Heart left ventricle (tissue), 16 donors: ENCODE data around the gene PAK4. TPM values are rescaled to one million over a fixed set of nuclear protein-coding genes. Genes with fewer than 3 reads are reported as not detected.

Experiments
- ATAC-seq, 4 donors: fragments of 200-7000 bp; cut with Tn5 transposase; one replicate each; pipeline ENCODE4 v1.9.1; 2020 to 2022; ENCODE audit warnings: moderate library complexity in 4 of 4, mild to moderate bottlenecking in 3 of 4, moderate number of reproducible peaks in 1 of 4
- DNase-seq, 5 donors: peaks; one replicate each; pipeline ENCODE4 v3.0.0-alpha.2; 2020
- H3K27ac ChIP-seq, 12 donors: fragments of 200-600 bp; sonication (generic) in 4 of 12; one replicate each; pipeline versions ENCODE4 v1.5.0 to v1.8.0; 2016 to 2022; ENCODE audit warnings: mild to moderate bottlenecking in 2 of 12
- H3K27me3 ChIP-seq, 9 donors: fragments of 200-600 bp; sonication (generic) in 2 of 9; one replicate each; pipeline versions ENCODE4 v1.5.1 to v1.8.0; 2016 to 2022; ENCODE audit warnings: mild to moderate bottlenecking in 3 of 9
- H3K36me3 ChIP-seq, 9 donors: fragments of 200-600 bp; sonication (generic) in 2 of 9; one replicate each; pipeline versions ENCODE4 v1.5.0 to v1.8.0; 2018 to 2022; ENCODE audit warnings: mild to moderate bottlenecking in 2 of 9
- H3K4me1 ChIP-seq, 12 donors: fragments of 200-600 bp; sonication (generic) in 4 of 12; one replicate each; pipeline versions ENCODE4 v1.5.0 to v1.8.0; 2016 to 2022; ENCODE audit warnings: mild to moderate bottlenecking in 3 of 12
- H3K4me3 ChIP-seq, 12 donors: fragments of 200-600 bp; sonication (generic) in 4 of 12; one replicate each; pipeline versions ENCODE4 v1.5.0 to v1.8.0; 2017 to 2022; ENCODE audit warnings: mild to moderate bottlenecking in 9 of 12, moderate library complexity in 4 of 12
- H3K9me3 ChIP-seq, 12 donors: fragments of 200-600 bp; sonication (generic) in 4 of 12; one replicate each; pipeline versions ENCODE4 v1.5.0 to v1.8.0; 2016 to 2022; ENCODE audit warnings: mild to moderate bottlenecking in 1 of 12
- POLR2A ChIP-seq, 2 donors: fragments of 450-650 bp; IDR thresholded peaks; one replicate each; pipeline ENCODE4 v1.6.1; 2017; ENCODE audit warnings: antibody characterized with exemption in 2 of 2, mild to moderate bottlenecking in 2 of 2, moderate library complexity in 2 of 2
- WGBS, 4 donors: extraction: QIAGEN DNeasy Blood & Tissue Kit in 2 of 4; methylation state at CpG; one replicate each; pipeline versions ENCODE4 v1.1.5 to v1.1.7; 2013 to 2018; 5-methylcytosine and 5-hydroxymethylcytosine counted together
- intact Hi-C, 10 donors: fragments of 100-400 bp; cut with DNase I; formaldehyde crosslinking; loops; one replicate each; pipeline versions ENCODE4 v1.11.1 to v1.14.2; 2022
- polyA plus RNA-seq, 2 donors: library from polyadenylated mRNA; stranded (reverse); fragments of 200-250 nt; gene quantifications; one replicate each; pipeline ENCODE4 v1.2.3, GENCODE V29; 2013
- total RNA-seq, 9 donors: library from RNA; depleted of rRNA in 2 of 9; stranded (reverse); fragments of >200 nt in 2 of 9; fragmentation: NEBNext Ultra II Directional in 3 of 9; extraction: Animal tissue kit (Norgen Biotek cat#: 25700) in 3 of 9; gene quantifications; one replicate each; pipeline versions ENCODE4 v1.1.0 to v1.2.4, GENCODE V29; 2016 to 2023
- TF ChIP-seq, protein P1 (sequence below), 12 donors: fragments of 200-600 bp; sonication (generic) in 4 of 12; IDR thresholded peaks; one replicate each; pipeline versions ENCODE4 v1.5.0 to v1.8.0; 2018 to 2022; ENCODE audit warnings: antibody characterized with exemption in 12 of 12, mild to moderate bottlenecking in 5 of 12
- donor health status: ischemic (EF 13 %, LVEDD 7.1; RV severe dilation, severe dysfunction).
- donor health status: healthy with polysubstance abuse.
- donor health status: DM: no; HTN: yes; CAD: no.
- donor health status: DM: no; HTN: no; CAD: no.
- donor health status: ischemic (EF 25% LVEDD 6.9; RV normal size, moderate dysfunction).
- donor health status: ischemic (EF 25% LVEDD 5.7; RV mildly dilated, moderate dysfunction).
- donor health status: healthy.
- donor health status: DM: yes; HTN: yes; CAD: no.
- donor health status: ischemic (EF 35%, LVEDD 5.7; RV mildly dilated, moderate dysfunction).
- donor health status: nonischemic (EF 11% LVEDD 7.7; RV severe dilation, severe dysfunction).
- donor health status: DM: yes; HTN: yes; CAD: no.
- donor health status: PGD.
- donor health status: ischemic (EF 29% LVEDD 5.4; RV normal size, mild dysfunction).
- donor health status: nonischemic (EF 23%, LVEDD 6.1; RV moderate dilation, normal function).

Gene PAK4
- total and polyA plus RNA-seq, 11 donors = 9.5 to 25.8 (median 16.2) TPM

DNA sequence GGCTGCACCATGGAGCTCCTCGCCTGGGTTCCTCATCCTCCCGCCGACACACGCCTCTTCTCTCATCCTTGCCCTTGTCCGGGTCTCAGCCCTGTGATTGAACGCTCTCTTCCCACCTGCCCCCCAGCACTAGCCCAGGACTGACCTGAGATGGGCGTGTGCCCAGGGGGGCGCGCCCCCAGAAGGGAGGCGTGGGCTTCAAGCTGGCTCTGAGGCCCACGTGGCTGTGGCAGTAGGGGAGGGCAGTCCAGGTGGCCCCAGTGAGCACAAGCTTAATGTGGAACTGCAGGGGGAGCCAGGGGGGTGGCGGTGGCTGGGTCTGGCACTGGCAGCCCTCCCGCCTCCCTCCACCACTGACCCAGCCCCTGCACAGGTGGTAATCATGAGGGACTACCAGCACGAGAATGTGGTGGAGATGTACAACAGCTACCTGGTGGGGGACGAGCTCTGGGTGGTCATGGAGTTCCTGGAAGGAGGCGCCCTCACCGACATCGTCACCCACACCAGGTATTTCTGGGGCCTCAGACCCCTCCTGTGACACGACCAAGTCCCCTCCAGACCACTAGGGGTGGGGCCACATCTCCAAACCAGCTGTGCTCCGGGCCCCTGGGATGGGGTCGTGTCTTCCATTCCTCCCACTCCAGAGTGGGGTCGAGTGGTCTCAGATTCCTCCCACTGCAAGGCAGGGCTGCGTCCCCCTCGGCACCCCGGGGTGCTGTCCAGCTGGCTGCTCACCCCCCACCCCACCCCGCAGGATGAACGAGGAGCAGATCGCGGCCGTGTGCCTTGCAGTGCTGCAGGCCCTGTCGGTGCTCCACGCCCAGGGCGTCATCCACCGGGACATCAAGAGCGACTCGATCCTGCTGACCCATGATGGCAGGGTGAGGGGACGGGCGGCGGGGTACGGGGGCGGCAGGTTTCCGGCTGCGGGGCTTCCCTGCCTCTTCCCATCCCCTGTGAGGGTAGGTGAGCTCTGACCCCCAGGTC is 49.3 kb downstream of the PAK4 start:
- WGBS, 4 donors = 89 to 93% (median 92%) methylated on average over 23 to 43 of the region's 43 CpGs
- H3K36me3 ChIP-seq = peaks cover 0 to 84% (median 14%) of the 10 kb centered on the region in 9 donors

DNA sequence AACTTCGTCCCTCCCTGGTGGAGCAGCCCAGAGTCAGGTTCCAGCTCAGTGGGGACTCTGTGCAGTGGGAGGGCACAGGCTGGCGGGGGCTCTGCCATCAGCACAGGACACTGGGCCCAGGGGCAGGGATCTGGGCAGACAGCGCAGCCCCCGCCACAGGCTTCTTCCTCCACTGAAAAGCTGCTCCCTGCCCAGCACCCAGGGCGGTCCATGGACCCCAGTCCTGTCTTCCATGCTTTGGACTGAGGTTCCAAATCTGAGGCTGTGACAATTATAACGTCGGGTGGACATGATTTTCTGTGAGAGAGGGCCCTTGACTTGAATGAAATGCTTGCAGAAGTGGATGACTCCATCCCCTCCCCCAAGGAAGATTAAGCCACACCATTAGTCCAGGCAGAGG is 50.0 kb downstream of the PAK4 start:
- no peak for TF ChIP-seq POLR2A (IDR thresholded peaks at IDR 0.05)
- TF ChIP-seq, protein P1, sequence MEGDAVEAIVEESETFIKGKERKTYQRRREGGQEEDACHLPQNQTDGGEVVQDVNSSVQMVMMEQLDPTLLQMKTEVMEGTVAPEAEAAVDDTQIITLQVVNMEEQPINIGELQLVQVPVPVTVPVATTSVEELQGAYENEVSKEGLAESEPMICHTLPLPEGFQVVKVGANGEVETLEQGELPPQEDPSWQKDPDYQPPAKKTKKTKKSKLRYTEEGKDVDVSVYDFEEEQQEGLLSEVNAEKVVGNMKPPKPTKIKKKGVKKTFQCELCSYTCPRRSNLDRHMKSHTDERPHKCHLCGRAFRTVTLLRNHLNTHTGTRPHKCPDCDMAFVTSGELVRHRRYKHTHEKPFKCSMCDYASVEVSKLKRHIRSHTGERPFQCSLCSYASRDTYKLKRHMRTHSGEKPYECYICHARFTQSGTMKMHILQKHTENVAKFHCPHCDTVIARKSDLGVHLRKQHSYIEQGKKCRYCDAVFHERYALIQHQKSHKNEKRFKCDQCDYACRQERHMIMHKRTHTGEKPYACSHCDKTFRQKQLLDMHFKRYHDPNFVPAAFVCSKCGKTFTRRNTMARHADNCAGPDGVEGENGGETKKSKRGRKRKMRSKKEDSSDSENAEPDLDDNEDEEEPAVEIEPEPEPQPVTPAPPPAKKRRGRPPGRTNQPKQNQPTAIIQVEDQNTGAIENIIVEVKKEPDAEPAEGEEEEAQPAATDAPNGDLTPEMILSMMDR (IDR thresholded peaks at IDR 0.05) = no peak
- Histone ChIP-seq H3K36me3 (peaks cover 0 to 82% (median 14%) of the 10 kb centered on the region in 9 donors), H3K27me3 (no peaks in the 10 kb centered on the region), H3K4me3 (no peak overlapping the region), H3K4me1 (no peaks in the 10 kb centered on the region), H3K9me3 (no peaks in the 10 kb centered on the region), H3K27ac (no peak overlapping the region)
- ATAC-seq (no peak), DNase-seq (no peak)
- 78 to 89% (median 84%) methylated on average over 4 to 7 of the region's 7 CpGs for WGBS, 4 donors
- intact Hi-C loops = no loop called here

More for the DNA sequence above, 49.3 kb downstream of the PAK4 start:
- H3K27me3 ChIP-seq = no peaks in the 10 kb centered on the region
- H3K27ac ChIP-seq = no peak overlapping the region
- no peaks in the 10 kb centered on the region for H3K9me3 ChIP-seq
- TF ChIP-seq POLR2A (IDR thresholded peaks at IDR 0.05) = no peak
- TF ChIP-seq, protein P1 (IDR thresholded peaks at IDR 0.05) = no peak
- peaks cover 0 to 5% (median 0%) of the 10 kb centered on the region in 12 donors for H3K4me1 ChIP-seq
- DNase-seq = no peak
- no peak for ATAC-seq
- intact Hi-C loops = no loop called here
- no peak overlapping the region for H3K4me3 ChIP-seq

DNA sequence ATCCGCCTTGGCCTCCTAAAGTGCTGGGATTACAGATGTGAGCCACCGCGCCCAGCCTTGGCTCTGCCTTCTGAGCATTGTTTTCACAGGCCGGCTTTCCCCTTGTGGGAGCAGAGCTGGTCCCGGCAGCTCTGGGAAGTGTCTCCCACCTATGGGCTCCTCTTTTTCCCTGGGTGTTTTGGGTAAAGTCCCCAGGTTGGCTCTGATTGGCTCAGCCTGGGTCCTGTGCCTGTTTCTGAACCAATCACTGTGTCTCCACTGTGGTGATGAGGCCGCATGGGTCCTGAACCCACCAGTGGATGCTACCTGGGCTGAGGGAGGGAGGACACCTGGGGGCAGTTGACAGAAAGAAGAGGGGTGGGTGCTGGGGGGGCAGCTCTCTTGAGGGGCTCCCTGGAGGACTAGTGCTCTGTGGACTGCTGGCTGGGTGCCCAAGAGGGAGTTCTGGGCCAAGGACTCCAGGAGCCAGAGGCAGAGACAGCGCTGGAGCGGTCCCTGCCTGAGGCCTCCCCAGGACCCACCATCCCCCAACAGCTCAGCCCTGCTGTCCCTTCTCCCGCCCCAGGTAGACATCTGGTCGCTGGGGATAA is 51.6 kb downstream of the PAK4 start:
- Histone ChIP-seq H3K36me3 (peaks cover 0 to 69% (median 11%) of the 10 kb centered on the region in 9 donors), H3K4me3 (no peak overlapping the region), H3K4me1 (no peaks in the 10 kb centered on the region), H3K27ac (no peak overlapping the region), H3K27me3 (no peaks in the 10 kb centered on the region), H3K9me3 (no peaks in the 10 kb centered on the region)
- DNase-seq (no peak), ATAC-seq (no peak)
- intact Hi-C loops = no loop called here
- no peak for TF ChIP-seq POLR2A (IDR thresholded peaks at IDR 0.05)
- TF ChIP-seq, protein P1 (IDR thresholded peaks at IDR 0.05) = no peak
- 88 to 97% (median 95%) methylated on average over 8 to 10 of the region's 10 CpGs for WGBS, 4 donors

DNA sequence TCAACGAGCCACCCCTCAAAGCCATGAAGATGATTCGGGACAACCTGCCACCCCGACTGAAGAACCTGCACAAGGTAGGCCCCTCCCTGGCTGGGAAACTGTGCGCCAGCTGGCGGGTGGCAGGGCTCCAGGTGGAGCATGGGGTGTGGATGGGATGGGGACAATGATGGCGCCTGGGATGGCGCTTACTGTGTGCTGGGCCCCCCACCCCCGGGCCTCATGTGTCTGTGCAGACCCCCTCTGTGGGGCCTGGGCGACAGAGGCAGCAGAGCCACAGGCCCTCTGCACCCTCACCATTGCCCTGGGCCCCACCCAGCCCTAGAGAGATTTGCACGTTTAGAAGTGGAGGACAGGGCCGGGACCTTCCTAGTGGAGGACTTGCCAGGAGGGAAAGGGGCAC is 52.1 kb downstream of the PAK4 start:
- DNase-seq (no peak), ATAC-seq (no peak)
- WGBS, 4 donors = 83 to 95% (median 91%) methylated on average over 4 to 11 of the region's 11 CpGs
- no peaks in the 10 kb centered on the region for H3K9me3 ChIP-seq
- peaks cover 0 to 64% (median 11%) of the 10 kb centered on the region in 9 donors for H3K36me3 ChIP-seq
- no peak overlapping the region for H3K27ac ChIP-seq
- intact Hi-C loops = no loop called here
- H3K4me3 ChIP-seq = no peak overlapping the region
- TF ChIP-seq, protein P1 (IDR thresholded peaks at IDR 0.05) = no peak
- no peak for TF ChIP-seq POLR2A (IDR thresholded peaks at IDR 0.05)
- no peaks in the 10 kb centered on the region for H3K4me1 ChIP-seq
- H3K27me3 ChIP-seq = no peaks in the 10 kb centered on the region
